LNCAP (cell line): Measurements from ENCODE around the gene SPTA1.

Source experiments
- TF ChIP-seq, protein P1 (sequence below): fragments of 450-650 bp; IDR thresholded peaks from 2 replicates; pipeline ENCODE4 v1.5.1; 2017; ENCODE audit warnings: mild to moderate bottlenecking

SPTA1 gene

DNA sequence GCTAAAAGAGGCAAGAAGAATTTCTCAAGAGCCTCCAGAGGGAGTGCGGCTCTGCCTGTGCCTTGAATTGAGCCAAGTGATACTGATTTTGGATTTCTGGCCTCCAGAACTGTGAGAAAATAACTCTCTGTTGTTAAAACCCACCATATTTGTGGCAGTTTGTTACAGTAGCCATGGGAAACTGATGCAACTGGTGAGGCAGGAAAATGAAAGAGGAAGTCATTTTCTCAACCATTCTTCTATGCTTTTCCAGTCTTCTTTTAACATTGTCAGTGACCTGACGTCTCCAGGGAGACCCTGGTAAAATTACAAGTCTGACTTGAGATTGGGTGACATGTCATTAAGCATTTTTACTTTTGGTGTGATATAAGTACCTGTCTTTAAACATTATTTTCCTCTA, 121.9 kb downstream of the SPTA1 start:
- TF ChIP-seq, protein P1, sequence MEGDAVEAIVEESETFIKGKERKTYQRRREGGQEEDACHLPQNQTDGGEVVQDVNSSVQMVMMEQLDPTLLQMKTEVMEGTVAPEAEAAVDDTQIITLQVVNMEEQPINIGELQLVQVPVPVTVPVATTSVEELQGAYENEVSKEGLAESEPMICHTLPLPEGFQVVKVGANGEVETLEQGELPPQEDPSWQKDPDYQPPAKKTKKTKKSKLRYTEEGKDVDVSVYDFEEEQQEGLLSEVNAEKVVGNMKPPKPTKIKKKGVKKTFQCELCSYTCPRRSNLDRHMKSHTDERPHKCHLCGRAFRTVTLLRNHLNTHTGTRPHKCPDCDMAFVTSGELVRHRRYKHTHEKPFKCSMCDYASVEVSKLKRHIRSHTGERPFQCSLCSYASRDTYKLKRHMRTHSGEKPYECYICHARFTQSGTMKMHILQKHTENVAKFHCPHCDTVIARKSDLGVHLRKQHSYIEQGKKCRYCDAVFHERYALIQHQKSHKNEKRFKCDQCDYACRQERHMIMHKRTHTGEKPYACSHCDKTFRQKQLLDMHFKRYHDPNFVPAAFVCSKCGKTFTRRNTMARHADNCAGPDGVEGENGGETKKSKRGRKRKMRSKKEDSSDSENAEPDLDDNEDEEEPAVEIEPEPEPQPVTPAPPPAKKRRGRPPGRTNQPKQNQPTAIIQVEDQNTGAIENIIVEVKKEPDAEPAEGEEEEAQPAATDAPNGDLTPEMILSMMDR, result no peak

DNA sequence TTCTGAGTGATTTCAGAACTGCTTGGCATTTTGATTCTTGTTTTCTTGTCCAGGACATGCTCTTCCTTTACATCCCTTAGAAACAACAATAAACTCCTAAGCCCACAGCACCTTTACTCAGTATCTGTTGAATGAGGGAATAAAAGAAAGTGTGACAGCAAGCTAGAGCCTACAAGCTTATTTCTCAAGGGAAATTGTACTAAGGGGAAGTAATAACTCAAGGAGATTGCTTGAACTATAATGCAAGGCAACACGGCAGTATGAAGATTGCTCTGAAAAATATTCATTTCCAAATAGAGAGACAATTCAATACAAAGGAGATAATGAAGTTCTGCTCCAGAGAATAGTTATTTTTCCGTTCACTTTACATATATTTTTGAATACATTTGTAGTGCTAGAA, 122.7 kb downstream of the SPTA1 start:
- TF ChIP-seq, protein P1, result no peak
